Body of pancreas (tissue), 4 donors: Measurements from ENCODE around the gene BFAR. TPM values are rescaled to one million over a fixed set of nuclear protein-coding genes. Genes with fewer than 3 reads are reported as not detected.
"Not testable (repeated sequence)": the region's sequence is repeated elsewhere in the genome, so short reads cannot be mapped to it uniquely, and the experiment has no call there.

Experiments
- ATAC-seq: fragments of 150-250 bp; one replicate; pipeline ENCODE4 v1.9.1; 2016
- DNase-seq, 4 donors: peaks; one replicate each; pipeline ENCODE4 v3.0.0-alpha.2; 2019
- H3K27ac ChIP-seq, 4 donors: fragments of 200-600 bp; sonication (generic); 1 replicate in 3 of 4; 2 replicates in 1 of 4; pipeline versions ENCODE4 v1.5.1 to v1.6.1; 2016 to 2019; ENCODE audit warnings: mild to moderate bottlenecking in 1 of 4, mixed read lengths in 1 of 4, moderate library complexity in 1 of 4
- H3K27me3 ChIP-seq, 2 donors: fragments of 200-600 bp; sonication (generic); one replicate each; pipeline ENCODE4 v1.6.0; 2016; ENCODE audit warnings: mild to moderate bottlenecking in 1 of 2
- H3K36me3 ChIP-seq, 2 donors: fragments of 200-600 bp; sonication (generic); replicated peaks in 1 of 2; 2 replicates each; pipeline ENCODE4 v1.5.1; 2016; ENCODE audit warnings: low read depth in 2 of 2; ENCODE audit not compliant: insufficient read depth in 1 of 2
- H3K4me1 ChIP-seq: fragments of 200-600 bp; sonication (generic); one replicate; pipeline ENCODE4 v1.6.0; 2016
- H3K4me3 ChIP-seq, 2 donors: fragments of 200-600 bp; sonication (generic); 1 replicate in 1 of 2; 2 replicates in 1 of 2; pipeline ENCODE4 v1.5.1; 2016 to 2019
- H3K9me3 ChIP-seq, 3 donors: fragments of 200-600 bp; sonication (generic); 1 replicate in 2 of 3; 2 replicates in 1 of 3; pipeline ENCODE4 v1.5.1; 2016
- CTCF ChIP-seq, 7 experiments: fragments of 450-650 bp in 4 of 7; fragments of 200-600 bp in 3 of 7; sonication (generic) in 3 of 7; IDR thresholded peaks; one replicate each; pipeline ENCODE4 v1.5.1; 2016 to 2019; ENCODE audit warnings: antibody characterized with exemption in 7 of 7
- POLR2A ChIP-seq, 3 donors: fragments of 450-650 bp; IDR thresholded peaks; one replicate each; pipeline ENCODE4 v1.6.1; 2016; ENCODE audit warnings: antibody characterized with exemption in 3 of 3, mild to moderate bottlenecking in 2 of 3
- WGBS, 2 donors: methylation state at CpG; one replicate each; pipeline ENCODE4 v1.1.5; 2017; 5-methylcytosine and 5-hydroxymethylcytosine counted together
- intact Hi-C: fragments of 100-400 bp; cut with DNase I; formaldehyde crosslinking; loops from one replicate; pipeline ENCODE4 v1.15.1; 2023
- total RNA-seq, 2 donors: library from RNA; depleted of rRNA; stranded (reverse); fragments of >200 nt; gene quantifications; one replicate each; pipeline ENCODE4 v1.1.0, GENCODE V29; 2016

Gene BFAR
- total RNA-seq, 2 donors from 2014 or later: 38.2 to 43.6 TPM

GRCh38 chr16:14635395-14636165 lies 2.8 kb downstream of the BFAR start:
- 79% methylated on average over 12 of the region's 12 CpGs for WGBS, 2 donors
- DNase-seq: no peak
- TF ChIP-seq CTCF (IDR thresholded peaks at IDR 0.05) (no peak), POLR2A (IDR thresholded peaks at IDR 0.05) (no peak)
- no peaks in the 10 kb centered on the region for H3K9me3 ChIP-seq
- peaks cover 48% of the 10 kb centered on the region for H3K4me1 ChIP-seq
- no peaks in the 10 kb centered on the region for H3K36me3 ChIP-seq
- no peaks in the 10 kb centered on the region for H3K27me3 ChIP-seq
- peak overlapping the region in 2 of 4 donors; percentile 47 to 58 for H3K27ac ChIP-seq
- no peak for ATAC-seq
- no peak overlapping the region for H3K4me3 ChIP-seq
- intact Hi-C loops: no loop called here

DNA sequence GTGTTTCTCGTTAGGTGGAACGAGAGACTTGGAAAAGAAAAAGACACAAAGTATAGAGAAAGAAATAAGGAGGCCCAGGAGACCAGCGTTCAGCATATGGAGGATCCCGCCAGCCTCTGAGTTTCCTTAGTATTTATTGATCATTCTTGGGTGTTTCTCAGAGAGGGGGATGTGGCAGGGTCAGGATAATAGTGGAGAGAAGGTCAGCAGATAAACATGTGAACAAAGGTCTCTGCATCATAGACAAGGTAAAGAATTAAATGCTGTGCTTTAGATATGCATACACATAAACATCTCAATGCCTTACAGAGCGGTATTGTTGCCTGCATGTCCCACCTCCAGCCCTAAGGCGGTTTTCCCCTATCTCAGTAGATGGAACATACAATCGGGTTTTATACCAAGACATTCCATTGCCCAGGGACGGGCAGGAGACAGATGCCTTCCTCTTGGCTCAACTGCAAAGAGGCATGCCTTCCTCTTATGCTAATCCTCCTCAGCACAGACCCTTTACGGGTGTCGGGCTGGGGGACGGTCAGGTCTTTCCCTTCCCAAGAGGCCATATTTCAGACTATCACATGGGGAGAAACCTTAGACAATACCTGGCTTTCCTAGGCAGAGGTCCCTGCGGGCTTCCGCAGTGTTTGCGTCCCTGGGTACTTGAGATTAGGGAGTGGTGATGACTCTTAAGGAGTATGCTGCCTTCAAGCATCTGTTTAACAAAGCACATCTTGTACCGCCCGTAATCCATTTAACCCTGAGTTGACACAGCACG lies 3.6 kb downstream of the BFAR start:
- H3K27me3 ChIP-seq, intact Hi-C loops, H3K9me3 ChIP-seq, ATAC-seq, H3K36me3 ChIP-seq, H3K4me3 ChIP-seq: not testable (repeated sequence)
- peak in 1 of 4 donors; percentile 20 for DNase-seq
- WGBS, 2 donors: 36 to 37% methylated on average over 14 to 17 of the region's 17 CpGs
- Histone ChIP-seq H3K27ac (peak overlapping the region in 2 of 4 donors; percentile 47 to 58), H3K4me1 (peaks cover 48% of the 10 kb centered on the region)

- H3K9me3 ChIP-seq, H3K4me3 ChIP-seq, H3K36me3 ChIP-seq, ATAC-seq, DNase-seq, intact Hi-C loops, H3K27me3 ChIP-seq: not testable (repeated sequence)
- Histone ChIP-seq H3K27ac (peak overlapping the region in 1 of 4 donors; percentile 47), H3K4me1 (peaks cover 46% of the 10 kb centered on the region)
- WGBS, 2 donors: 14 to 20% methylated on average over 1 of the region's 1 CpG
These were observed 4.1 kb downstream of the BFAR start for GRCh38 chr16:14636951-14637240.

GRCh38 chr16:14640538-14640937 lies 7.8 kb downstream of the BFAR start:
- peak in 3 of 4 donors; percentile 20 to 25 (median 22) for DNase-seq

DNA sequence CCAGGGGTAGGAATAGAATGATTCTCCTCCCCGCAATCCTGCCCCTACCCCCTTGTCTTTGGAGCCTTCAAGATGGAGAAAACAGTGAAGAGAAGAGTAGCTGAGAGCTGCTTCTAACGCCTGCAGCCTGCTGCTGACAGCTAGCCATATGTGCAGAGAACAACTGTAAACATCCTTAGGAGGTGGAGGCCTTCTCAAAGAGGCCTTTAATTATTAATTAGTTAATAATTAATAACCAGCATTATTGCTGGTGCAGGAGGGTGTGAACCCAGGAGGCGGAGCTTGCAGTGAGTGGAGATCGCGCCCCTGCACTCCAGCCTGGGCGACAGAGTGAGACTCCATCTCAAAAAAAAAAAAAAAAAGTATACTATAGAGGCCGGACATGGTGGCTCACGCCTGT lies 8.5 kb downstream of the BFAR start:
- no peaks in the 10 kb centered on the region for H3K27me3 ChIP-seq
- H3K9me3 ChIP-seq: no peaks in the 10 kb centered on the region
- no peak overlapping the region for H3K27ac ChIP-seq
- WGBS, 2 donors: 85 to 94% methylated on average over 7 to 8 of the region's 8 CpGs
- H3K36me3 ChIP-seq: peaks cover 8 to 15% of the 10 kb centered on the region in 2 donors
- no peak for ATAC-seq
- H3K4me1 ChIP-seq: peaks cover 14% of the 10 kb centered on the region
- no peak overlapping the region for H3K4me3 ChIP-seq
- DNase-seq: no peak
- TF ChIP-seq POLR2A (IDR thresholded peaks at IDR 0.05) (no peak), CTCF (IDR thresholded peaks at IDR 0.05) (no peak)
- intact Hi-C loops: no loop called here

More at GRCh38 chr16:14640538-14640937, 7.8 kb downstream of the BFAR start:
- H3K4me1 ChIP-seq: peaks cover 21% of the 10 kb centered on the region
- TF ChIP-seq POLR2A (IDR thresholded peaks at IDR 0.05) (no peak), CTCF (IDR thresholded peaks at IDR 0.05) (no peak)
- no peaks in the 10 kb centered on the region for H3K27me3 ChIP-seq
- peak; percentile 42 for ATAC-seq
- no peak overlapping the region for H3K4me3 ChIP-seq
- intact Hi-C loops: no loop called here
- WGBS, 2 donors: 82 to 84% methylated on average over 10 of the region's 10 CpGs
- H3K9me3 ChIP-seq: no peaks in the 10 kb centered on the region
- peak overlapping the region in 1 of 4 donors; percentile 25 for H3K27ac ChIP-seq
- peaks cover 8 to 11% of the 10 kb centered on the region in 2 donors for H3K36me3 ChIP-seq
